Measurements from ENCODE around the gene TFF2.

TFF2 gene

GRCh38 chr21:42362198-42362597, 11.4 kb upstream of the TFF2 start:
- Histone ChIP-seq H4K20me1 (ENCODE audit: insufficient read depth, low read length) (no peaks in the 10 kb centered on the region), H3K36me3 (replicated peaks; ENCODE audit: low read depth, low read length) (no peaks in the 10 kb centered on the region)

GRCh38 chr21:42361286-42361685, 10.5 kb upstream of the TFF2 start:
- Histone ChIP-seq H4K20me1 (ENCODE audit: insufficient read depth, low read length) (no peaks in the 10 kb centered on the region), H3K4me2 (ENCODE audit: low read length) (no peak overlapping the region), H3K4me1 (ENCODE audit: low read length) (no peaks in the 10 kb centered on the region), H3K27ac (ENCODE audit: low read length) (no peak overlapping the region), H3K79me2 (ENCODE audit: low read length) (no peaks in the 10 kb centered on the region), H3K36me3 (replicated peaks; ENCODE audit: low read depth, low read length) (no peaks in the 10 kb centered on the region), H2AFZ (ENCODE audit: low read depth, low read length) (no peak overlapping the region), H3K27me3 (ENCODE audit: low read depth, low read length) (peaks cover 11% of the 10 kb centered on the region; the same call in 1 of the 2 replicates), H3K9ac (ENCODE audit: low read length) (no peak overlapping the region), H3K9me3 (ENCODE audit: insufficient read depth, low read length) (no peaks in the 10 kb centered on the region), H3K4me3 (ENCODE audit: low read length) (no peak overlapping the region)
- TF ChIP-seq CTCF (IDR thresholded peaks at IDR 0.05; ENCODE audit: low read depth, low read length) = no peak
- no peak for TF ChIP-seq EZH2phosphoT487 (IDR thresholded peaks at IDR 0.05; ENCODE audit: low read depth)

More at GRCh38 chr21:42362198-42362597, 11.4 kb upstream of the TFF2 start:
- H3K27me3 ChIP-seq (ENCODE audit: low read depth, low read length) = peaks cover 11% of the 10 kb centered on the region; the same call in 1 of the 2 replicates
- H3K4me1 ChIP-seq (ENCODE audit: low read length) = no peaks in the 10 kb centered on the region
- H2AFZ ChIP-seq (ENCODE audit: low read depth, low read length) = no peak overlapping the region
- no peak overlapping the region for H3K4me3 ChIP-seq (ENCODE audit: low read length)
- no peaks in the 10 kb centered on the region for H3K9me3 ChIP-seq (ENCODE audit: insufficient read depth, low read length)
- TF ChIP-seq CTCF (IDR thresholded peaks at IDR 0.05; ENCODE audit: low read depth, low read length) (no peak), EZH2phosphoT487 (IDR thresholded peaks at IDR 0.05; ENCODE audit: low read depth) (no peak)
- H3K27ac ChIP-seq (ENCODE audit: low read length) = no peak overlapping the region
- H3K79me2 ChIP-seq (ENCODE audit: low read length) = no peaks in the 10 kb centered on the region
- no peak overlapping the region for H3K4me2 ChIP-seq (ENCODE audit: low read length)
- H3K9ac ChIP-seq (ENCODE audit: low read length) = no peak overlapping the region

GRCh38 chr21:42360317-42360716, 9.5 kb upstream of the TFF2 start:
- TF ChIP-seq CTCF (IDR thresholded peaks at IDR 0.05; ENCODE audit: low read depth, low read length) (no peak; the same call in 1 of the 2 replicates), EZH2phosphoT487 (IDR thresholded peaks at IDR 0.05; ENCODE audit: low read depth) (no peak)
- H3K4me2 ChIP-seq (ENCODE audit: low read length) = no peak overlapping the region
- H3K4me3 ChIP-seq (ENCODE audit: low read length) = no peak overlapping the region
- no peak overlapping the region for H3K27ac ChIP-seq (ENCODE audit: low read length)
- no peak overlapping the region for H2AFZ ChIP-seq (ENCODE audit: low read depth, low read length)
- 0 out of 2 replicates have a peak, but pooled peaks cover under 1% of the 10 kb centered on the region for H3K9me3 ChIP-seq (ENCODE audit: insufficient read depth, low read length)
- H3K4me1 ChIP-seq (ENCODE audit: low read length) = no peaks in the 10 kb centered on the region
- peaks cover 11% of the 10 kb centered on the region; the same call in 1 of the 2 replicates for H3K27me3 ChIP-seq (ENCODE audit: low read depth, low read length)
- no peaks in the 10 kb centered on the region for H3K79me2 ChIP-seq (ENCODE audit: low read length)
- no peaks in the 10 kb centered on the region for H4K20me1 ChIP-seq (ENCODE audit: insufficient read depth, low read length)
- H3K9ac ChIP-seq (ENCODE audit: low read length) = no peak overlapping the region
- H3K36me3 ChIP-seq (replicated peaks; ENCODE audit: low read depth, low read length) = no peaks in the 10 kb centered on the region

GRCh38 chr21:42358937-42359336, 8.1 kb upstream of the TFF2 start:
- H3K4me1 ChIP-seq (ENCODE audit: low read length) = peaks cover 2% of the 10 kb centered on the region; the same call in 1 of the 2 replicates
- no peak overlapping the region for H2AFZ ChIP-seq (ENCODE audit: low read depth, low read length)
- H3K9me3 ChIP-seq (ENCODE audit: insufficient read depth, low read length) = peaks cover 5% of the 10 kb centered on the region; the same call in 1 of the 2 replicates
- H3K79me2 ChIP-seq (ENCODE audit: low read length) = no peaks in the 10 kb centered on the region
- no peak overlapping the region for H3K4me2 ChIP-seq (ENCODE audit: low read length)
- peaks cover 4% of the 10 kb centered on the region for H3K36me3 ChIP-seq (replicated peaks; ENCODE audit: low read depth, low read length)
- no peak overlapping the region for H3K9ac ChIP-seq (ENCODE audit: low read length)
- H4K20me1 ChIP-seq (ENCODE audit: insufficient read depth, low read length) = no peaks in the 10 kb centered on the region
- H3K27me3 ChIP-seq (ENCODE audit: low read depth, low read length) = peaks cover 6% of the 10 kb centered on the region; the same call in 1 of the 2 replicates
- no peak for TF ChIP-seq EZH2phosphoT487 (IDR thresholded peaks at IDR 0.05; ENCODE audit: low read depth)
- no peak for TF ChIP-seq CTCF (IDR thresholded peaks at IDR 0.05; ENCODE audit: low read depth, low read length)
- no peak overlapping the region for H3K4me3 ChIP-seq (ENCODE audit: low read length)
- H3K27ac ChIP-seq (ENCODE audit: low read length) = no peak overlapping the region
